Measurements from ENCODE around the gene ARHGAP10.

The ARHGAP10 gene

DNA sequence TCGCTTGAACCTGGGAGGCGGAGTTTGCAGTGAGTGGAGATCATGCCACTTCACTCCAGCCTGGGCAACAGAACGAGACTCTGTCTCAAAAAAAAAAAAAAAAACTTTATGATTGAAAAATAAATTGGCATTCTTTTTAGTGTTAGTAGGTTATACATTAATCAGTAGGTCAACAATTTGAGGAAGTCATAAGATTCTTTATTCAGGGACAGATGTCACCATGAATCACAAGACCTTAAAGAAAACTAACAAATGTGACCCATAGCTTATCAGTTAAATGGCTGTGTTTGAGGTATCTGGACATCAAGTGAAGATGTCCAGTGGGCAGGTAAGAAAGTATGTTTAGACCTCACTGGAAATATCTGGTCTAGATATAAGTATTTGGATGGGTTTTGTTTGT lies 38.7 kb upstream of the ARHGAP10 start:
- peak overlapping the region; percentile 67 for H3K27ac ChIP-seq
- TF ChIP-seq, protein P1, sequence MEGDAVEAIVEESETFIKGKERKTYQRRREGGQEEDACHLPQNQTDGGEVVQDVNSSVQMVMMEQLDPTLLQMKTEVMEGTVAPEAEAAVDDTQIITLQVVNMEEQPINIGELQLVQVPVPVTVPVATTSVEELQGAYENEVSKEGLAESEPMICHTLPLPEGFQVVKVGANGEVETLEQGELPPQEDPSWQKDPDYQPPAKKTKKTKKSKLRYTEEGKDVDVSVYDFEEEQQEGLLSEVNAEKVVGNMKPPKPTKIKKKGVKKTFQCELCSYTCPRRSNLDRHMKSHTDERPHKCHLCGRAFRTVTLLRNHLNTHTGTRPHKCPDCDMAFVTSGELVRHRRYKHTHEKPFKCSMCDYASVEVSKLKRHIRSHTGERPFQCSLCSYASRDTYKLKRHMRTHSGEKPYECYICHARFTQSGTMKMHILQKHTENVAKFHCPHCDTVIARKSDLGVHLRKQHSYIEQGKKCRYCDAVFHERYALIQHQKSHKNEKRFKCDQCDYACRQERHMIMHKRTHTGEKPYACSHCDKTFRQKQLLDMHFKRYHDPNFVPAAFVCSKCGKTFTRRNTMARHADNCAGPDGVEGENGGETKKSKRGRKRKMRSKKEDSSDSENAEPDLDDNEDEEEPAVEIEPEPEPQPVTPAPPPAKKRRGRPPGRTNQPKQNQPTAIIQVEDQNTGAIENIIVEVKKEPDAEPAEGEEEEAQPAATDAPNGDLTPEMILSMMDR (conservative IDR thresholded peaks at IDR 0.05) = no peak

DNA sequence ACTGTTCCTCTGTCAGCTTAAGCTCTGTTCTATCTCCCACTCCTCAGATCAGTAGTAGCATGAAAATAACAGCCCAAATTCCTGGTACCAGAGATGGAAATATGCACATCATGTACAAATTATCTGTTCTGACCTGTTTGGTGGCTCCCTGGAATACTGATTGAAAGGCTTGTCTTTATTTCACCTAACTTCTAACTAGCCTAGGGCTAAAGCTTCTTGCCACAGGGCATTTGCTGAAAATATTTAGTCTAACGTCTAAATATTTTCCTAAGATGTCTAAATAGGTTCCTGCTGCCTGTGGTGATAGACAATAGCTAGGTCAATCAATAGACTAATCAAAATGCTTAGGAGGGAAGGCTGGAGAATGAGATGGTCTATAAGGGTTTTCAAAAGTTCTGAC lies 35.0 kb upstream of the ARHGAP10 start:
- no peak overlapping the region for H3K27ac ChIP-seq
- TF ChIP-seq, protein P1 (conservative IDR thresholded peaks at IDR 0.05) = no peak

DNA sequence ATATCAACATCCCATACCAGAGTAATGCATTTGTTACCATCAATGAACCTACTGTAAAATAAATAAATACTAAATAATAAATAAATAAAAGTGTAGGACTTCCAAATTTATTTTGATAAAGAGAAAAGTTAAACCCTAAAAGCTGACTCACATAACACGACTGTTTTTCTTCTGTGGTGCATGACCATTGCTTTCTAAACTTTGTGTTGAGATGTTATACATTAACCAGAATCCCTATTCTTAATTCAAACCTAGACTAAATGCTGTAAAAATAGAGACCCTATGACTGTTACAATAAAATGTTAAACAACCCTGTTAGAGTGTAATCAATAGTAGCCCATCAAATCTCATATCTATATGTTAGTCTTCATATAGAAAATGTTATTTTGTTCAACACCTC lies 27.0 kb upstream of the ARHGAP10 start:
- TF ChIP-seq, protein P1 (conservative IDR thresholded peaks at IDR 0.05) = no peak
- H3K27ac ChIP-seq = no peak overlapping the region

DNA sequence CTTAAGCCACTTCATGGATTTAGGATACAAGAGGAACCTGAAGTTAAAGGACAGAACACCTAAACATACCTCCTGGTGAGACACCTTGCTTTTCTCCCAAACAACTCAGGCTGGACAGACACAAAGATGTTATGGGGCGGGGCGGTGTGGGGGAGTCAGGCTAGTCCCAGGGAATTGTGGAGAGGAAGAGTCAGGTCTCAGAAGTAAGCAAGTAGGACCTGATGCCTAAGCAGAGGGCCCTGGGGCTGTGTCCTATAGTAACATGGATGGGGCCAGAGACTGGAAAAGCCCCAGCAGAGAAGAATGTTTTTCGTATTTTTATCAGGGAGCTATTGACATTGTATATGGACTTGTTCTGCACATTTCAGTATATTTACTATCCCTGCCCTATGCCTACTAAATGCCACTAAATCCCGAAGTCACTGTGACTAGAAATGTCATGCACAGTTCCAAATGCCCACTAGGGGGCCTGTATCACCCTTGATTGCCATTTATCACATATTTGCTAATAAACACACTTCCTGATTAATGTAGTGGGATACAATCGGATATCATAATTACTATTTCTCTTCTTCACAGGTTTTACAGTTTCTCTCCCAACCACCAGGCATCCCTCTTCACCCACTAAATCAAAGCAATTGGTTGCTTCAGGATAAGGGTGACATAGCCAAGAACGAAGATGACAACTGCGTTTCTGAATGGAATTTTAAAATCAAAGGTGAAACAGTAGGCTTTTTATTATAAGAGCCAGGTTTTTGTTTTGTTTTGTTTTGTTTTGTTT lies 23.8 kb upstream of the ARHGAP10 start:
- TF ChIP-seq, protein P1 (conservative IDR thresholded peaks at IDR 0.05) = peak; percentile 88

DNA sequence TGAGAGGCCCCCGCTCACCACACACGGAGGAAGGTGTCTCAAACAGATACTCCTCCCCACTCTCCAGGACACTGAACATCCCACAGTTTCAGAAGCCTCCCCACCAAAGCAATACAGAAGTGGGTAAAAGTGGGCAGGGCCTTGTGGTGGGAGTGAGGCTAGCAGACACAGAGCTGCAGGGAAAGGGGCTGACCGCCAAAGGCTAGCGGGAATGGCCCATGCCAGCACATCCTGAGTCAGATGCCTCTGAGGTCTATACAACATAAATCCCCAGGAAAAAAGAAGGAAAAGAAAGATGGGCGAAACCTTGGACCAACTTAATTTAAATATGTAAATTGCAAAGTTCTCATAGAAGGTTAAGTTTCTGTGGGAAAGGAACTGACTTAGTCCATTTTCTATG lies 21.9 kb upstream of the ARHGAP10 start:
- TF ChIP-seq, protein P1 (conservative IDR thresholded peaks at IDR 0.05) = no peak
- H3K27ac ChIP-seq = no peak overlapping the region

More for the DNA sequence above, 23.8 kb upstream of the ARHGAP10 start:
- no peak overlapping the region for H3K27ac ChIP-seq

DNA sequence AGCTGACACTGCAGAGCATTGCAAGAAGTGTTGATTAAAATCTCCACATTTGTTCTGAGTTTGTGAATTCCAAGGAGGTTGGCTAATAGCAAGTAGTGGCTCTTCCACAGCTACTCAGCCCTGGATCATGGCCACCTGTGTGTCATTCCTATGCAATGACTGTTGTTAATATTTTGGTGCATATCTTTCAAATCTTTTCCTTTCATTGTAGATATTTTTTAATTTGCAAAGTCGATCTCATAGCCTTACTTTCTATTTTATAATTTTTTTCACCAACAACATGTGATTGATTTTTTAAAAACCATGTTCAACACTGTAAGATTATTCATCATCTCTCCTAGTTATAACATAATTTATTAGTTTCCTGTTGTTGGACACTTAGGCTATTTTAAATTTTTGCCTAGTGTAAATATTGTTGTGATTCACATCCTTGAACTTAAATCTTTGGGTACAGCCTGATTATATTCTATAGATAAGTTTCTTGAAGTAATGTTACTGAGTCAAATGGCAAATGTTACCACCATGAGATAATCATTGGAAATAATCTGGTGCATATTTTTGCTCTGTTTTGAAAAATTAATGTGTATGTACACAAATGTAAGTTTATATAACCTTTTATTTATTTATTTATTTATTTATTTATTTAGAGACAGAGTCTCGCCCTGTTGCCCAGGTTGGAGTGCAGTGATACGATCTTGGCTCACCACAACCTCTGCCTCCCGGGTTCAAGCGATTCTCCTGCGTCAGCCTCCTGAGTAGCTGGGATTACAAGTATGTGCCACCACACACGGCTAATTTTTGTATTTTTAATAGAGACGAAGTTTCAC lies 17.1 kb upstream of the ARHGAP10 start:
- no peak overlapping the region for H3K27ac ChIP-seq
- TF ChIP-seq, protein P1 (conservative IDR thresholded peaks at IDR 0.05) = no peak

DNA sequence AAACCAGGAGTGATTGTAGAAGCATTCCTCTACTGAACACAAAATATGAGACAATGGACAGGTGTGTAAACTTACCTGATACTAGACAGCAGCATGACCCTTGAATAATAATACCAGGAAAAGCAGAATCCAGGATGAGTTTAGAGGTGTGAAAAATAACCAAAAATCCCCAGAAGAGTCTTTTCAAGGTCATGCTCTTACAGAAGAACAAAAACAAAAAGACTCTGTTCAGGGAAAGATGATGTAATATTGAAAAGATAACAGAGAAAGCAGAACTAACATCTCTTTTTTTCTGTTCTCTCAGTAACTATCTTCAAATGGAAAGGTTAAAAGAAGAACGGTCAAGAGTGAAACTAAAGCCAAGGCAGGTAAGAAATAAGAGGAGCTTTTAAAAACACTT lies 14.0 kb upstream of the ARHGAP10 start:
- TF ChIP-seq, protein P1 (conservative IDR thresholded peaks at IDR 0.05) = no peak
- H3K27ac ChIP-seq = no peak overlapping the region

Measured in VCaP (cell line).